Esophagus squamous epithelium (tissue), 5 donors: ENCODE data around the gene MED15. TPM values are rescaled to one million over a fixed set of nuclear protein-coding genes. Genes with fewer than 3 reads are reported as not detected.
"Not testable (repeated sequence)": the region's sequence is repeated elsewhere in the genome, so short reads cannot be mapped to it uniquely, and the experiment has no call there.

ENCODE experiments used
- DNase-seq: peaks from one replicate; lab custom pipeline; 2025; lab: John Stamatoyannopoulos, UW
- H3K27ac ChIP-seq, 4 donors: fragments of 200-600 bp; sonication (generic); one replicate each; pipeline ENCODE4 v1.5.1; 2016 to 2019; ENCODE audit warnings: mild to moderate bottlenecking in 1 of 4
- H3K27me3 ChIP-seq, 4 donors: fragments of 200-600 bp; sonication (generic); 1 replicate in 3 of 4; 2 replicates in 1 of 4; pipeline versions ENCODE4 v1.5.1 to v1.6.0; 2017 to 2021; ENCODE audit warnings: antibody characterized with exemption in 1 of 4
- H3K36me3 ChIP-seq, 3 donors: fragments of 200-600 bp; sonication (generic); one replicate each; pipeline ENCODE4 v1.5.1; 2016 to 2019
- H3K4me1 ChIP-seq, 3 donors: fragments of 200-600 bp; sonication (generic); one replicate each; pipeline ENCODE4 v1.5.1; 2017 to 2019
- H3K4me3 ChIP-seq, 4 donors: fragments of 200-600 bp; sonication (generic); 1 replicate in 3 of 4; 2 replicates in 1 of 4; pipeline ENCODE4 v1.5.1; 2016 to 2019; ENCODE audit warnings: mild to moderate bottlenecking in 2 of 4, moderate library complexity in 1 of 4
- H3K9me3 ChIP-seq, 3 donors: fragments of 200-600 bp; sonication (generic); one replicate each; pipeline ENCODE4 v1.5.1; 2016 to 2019
- CTCF ChIP-seq, 6 experiments: fragments of 450-650 bp in 4 of 6; fragments of 200-600 bp in 2 of 6; sonication (generic) in 2 of 6; IDR thresholded peaks; one replicate each; pipeline ENCODE4 v1.5.1; 2016 to 2019; ENCODE audit warnings: antibody characterized with exemption in 6 of 6, mild to moderate bottlenecking in 4 of 6, moderate library complexity in 4 of 6
- POLR2A ChIP-seq, 4 donors: fragments of 450-650 bp; IDR thresholded peaks; one replicate each; pipeline ENCODE4 v1.6.1; 2017; ENCODE audit warnings: antibody characterized with exemption in 4 of 4, mild to moderate bottlenecking in 4 of 4, moderate library complexity in 3 of 4
- WGBS, 2 donors: methylation state at CpG; one replicate each; pipeline ENCODE4 v1.1.5; 2018; 5-methylcytosine and 5-hydroxymethylcytosine counted together
- intact Hi-C: fragments of 100-400 bp; cut with DNase I; formaldehyde crosslinking; loops from one replicate; pipeline ENCODE4 v1.15.0; 2022
- total RNA-seq, 4 donors: library from RNA; depleted of rRNA; stranded (reverse); fragments of >200 nt; gene quantifications; one replicate each; pipeline ENCODE4 v1.1.0, GENCODE V29; 2016
- donor health status: DM: yes; HTN: yes; CAD: no.

Gene MED15
- total RNA-seq, 4 donors from 2014 or later: 31.6 to 51.4 (median 46.1) TPM

DNA sequence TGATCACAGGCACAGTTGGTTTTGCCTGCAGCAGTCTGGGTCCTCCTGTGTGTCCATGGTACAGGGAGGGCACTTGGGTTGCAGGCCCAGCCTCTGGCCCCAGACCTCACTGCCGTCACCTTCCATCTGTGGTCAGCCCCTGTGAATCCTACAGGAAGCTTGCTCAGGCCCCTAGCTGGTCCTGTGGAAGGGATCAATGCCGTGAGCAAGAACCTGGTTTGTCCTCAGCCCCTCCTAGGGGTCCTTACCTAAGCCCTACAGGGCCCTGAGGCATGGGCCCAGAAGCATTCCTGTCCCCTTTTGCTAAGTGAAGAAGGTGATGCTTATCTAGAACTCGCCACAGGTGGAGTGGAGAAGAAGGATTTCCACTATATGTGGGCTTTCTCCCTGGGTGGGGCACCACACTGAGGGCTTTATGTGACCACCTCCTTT is 29.9 kb downstream of the MED15 start:
- intact Hi-C loops: no loop called here
- H3K36me3 ChIP-seq: peaks cover 0 to 75% (median 9%) of the 10 kb centered on the region in 3 donors
- TF ChIP-seq POLR2A (IDR thresholded peaks at IDR 0.05): no peak
- TF ChIP-seq CTCF (IDR thresholded peaks at IDR 0.05): no peak

GRCh38 chr22:20537983-20538382 is 30.6 kb downstream of the MED15 start:
- TF ChIP-seq CTCF (IDR thresholded peaks at IDR 0.05) (no peak), POLR2A (IDR thresholded peaks at IDR 0.05) (no peak)
- Histone ChIP-seq H3K4me1 (peaks cover 9 to 35% (median 12%) of the 10 kb centered on the region in 3 donors), H3K27me3 (no peaks in the 10 kb centered on the region), H3K9me3 (no peaks in the 10 kb centered on the region), H3K36me3 (peaks cover 0 to 79% (median 9%) of the 10 kb centered on the region in 3 donors), H3K4me3 (no peak overlapping the region), H3K27ac (no peak overlapping the region)
- WGBS, 2 donors: 93 to 94% methylated on average over 7 of the region's 7 CpGs
- intact Hi-C loops: no loop called here
- no peak for DNase-seq

More for the DNA sequence above, 29.9 kb downstream of the MED15 start:
- 100% methylated on average over 1 to 2 of the region's 3 CpGs for WGBS, 2 donors
- no peaks in the 10 kb centered on the region for H3K9me3 ChIP-seq
- DNase-seq: no peak
- H3K27ac ChIP-seq: peak overlapping the region in 1 of 4 donors; percentile 14
- H3K27me3 ChIP-seq: no peaks in the 10 kb centered on the region
- H3K4me3 ChIP-seq: no peak overlapping the region
- peaks cover 16 to 41% (median 17%) of the 10 kb centered on the region in 3 donors for H3K4me1 ChIP-seq

- intact Hi-C loops, H3K4me3 ChIP-seq, DNase-seq, H3K9me3 ChIP-seq, H3K27ac ChIP-seq, H3K27me3 ChIP-seq: not testable (repeated sequence)
- 92 to 98% methylated on average over 8 of the region's 8 CpGs for WGBS, 2 donors
- peaks cover under 1 to 26% (median 3%) of the 10 kb centered on the region in 3 donors for H3K4me1 ChIP-seq
- H3K36me3 ChIP-seq: peaks cover 0 to 74% (median 9%) of the 10 kb centered on the region in 3 donors
Observed at GRCh38 chr22:20538875-20539274, 31.5 kb downstream of the MED15 start.

DNA sequence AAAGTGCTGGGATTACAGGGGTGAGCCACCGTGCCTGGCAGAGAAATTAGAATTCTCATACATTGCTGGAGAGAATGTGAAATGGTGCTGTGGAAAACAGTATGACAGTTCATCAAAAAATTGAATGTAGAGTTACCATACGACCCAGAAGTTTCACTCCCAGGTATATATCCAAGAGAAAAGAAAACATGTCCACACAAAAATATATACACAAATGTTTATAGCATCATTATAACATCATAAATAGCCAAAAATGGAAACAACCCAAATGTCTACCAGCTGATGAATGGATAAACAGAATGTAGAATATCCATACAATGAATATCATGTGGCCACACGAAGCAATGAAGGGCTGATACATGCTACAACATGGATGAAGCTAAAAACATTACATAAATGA is 34.6 kb downstream of the MED15 start:
- H3K9me3 ChIP-seq: no peaks in the 10 kb centered on the region
- DNase-seq: no peak
- WGBS, 2 donors: 92 to 94% methylated on average over 3 of the region's 3 CpGs
- H3K27me3 ChIP-seq: no peaks in the 10 kb centered on the region
- no peak overlapping the region for H3K27ac ChIP-seq
- TF ChIP-seq POLR2A (IDR thresholded peaks at IDR 0.05): no peak
- TF ChIP-seq CTCF (IDR thresholded peaks at IDR 0.05): no peak
- no peak overlapping the region for H3K4me3 ChIP-seq
- intact Hi-C loops: no loop called here
- H3K4me1 ChIP-seq: peaks cover 0 to 11% (median 0%) of the 10 kb centered on the region in 3 donors
- H3K36me3 ChIP-seq: peaks cover 0 to 86% (median 10%) of the 10 kb centered on the region in 3 donors

DNA sequence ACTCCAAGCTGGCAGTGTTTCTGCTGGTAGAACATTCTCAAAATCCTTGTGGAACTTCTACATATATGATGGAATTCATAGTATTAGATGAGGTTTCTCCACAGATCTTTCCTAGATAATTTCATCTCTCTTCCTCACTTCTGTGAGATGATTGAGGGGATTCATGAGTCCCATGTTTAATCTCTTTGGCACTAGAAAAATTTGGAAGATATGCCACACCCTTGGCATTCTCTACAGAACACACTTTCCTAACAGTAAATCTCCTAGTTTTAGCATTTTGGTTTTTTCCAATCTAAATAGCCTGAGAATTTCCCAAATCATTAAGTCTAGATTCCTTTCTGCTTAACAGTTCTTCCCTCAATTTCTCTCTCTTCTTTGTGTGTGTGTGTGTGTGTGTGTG is 35.3 kb downstream of the MED15 start:
- intact Hi-C loops: no loop called here
- Histone ChIP-seq H3K9me3 (no peaks in the 10 kb centered on the region), H3K4me1 (peaks cover 0 to 11% (median 0%) of the 10 kb centered on the region in 3 donors), H3K27ac (no peak overlapping the region), H3K36me3 (peaks cover 0 to 79% (median 4%) of the 10 kb centered on the region in 3 donors), H3K4me3 (no peak overlapping the region), H3K27me3 (no peaks in the 10 kb centered on the region)
- no peak for TF ChIP-seq POLR2A (IDR thresholded peaks at IDR 0.05)
- DNase-seq: no peak

- Histone ChIP-seq H3K36me3 (peaks cover 0 to 54% (median 4%) of the 10 kb centered on the region in 3 donors), H3K4me1 (peaks cover 7 to 32% (median 13%) of the 10 kb centered on the region in 3 donors)
- DNase-seq, intact Hi-C loops, H3K4me3 ChIP-seq, H3K27ac ChIP-seq, H3K27me3 ChIP-seq, H3K9me3 ChIP-seq: not testable (repeated sequence)
- WGBS, 2 donors: 89 to 96% methylated on average over 2 to 3 of the region's 3 CpGs
Observed at GRCh38 chr22:20545318-20545634, 37.9 kb downstream of the MED15 start.
